Measurements from ENCODE around the gene DGAT2L6. TPM values are rescaled to one million over a fixed set of nuclear protein-coding genes. Genes with fewer than 3 reads are reported as not detected.

The DGAT2L6 gene, protein sequence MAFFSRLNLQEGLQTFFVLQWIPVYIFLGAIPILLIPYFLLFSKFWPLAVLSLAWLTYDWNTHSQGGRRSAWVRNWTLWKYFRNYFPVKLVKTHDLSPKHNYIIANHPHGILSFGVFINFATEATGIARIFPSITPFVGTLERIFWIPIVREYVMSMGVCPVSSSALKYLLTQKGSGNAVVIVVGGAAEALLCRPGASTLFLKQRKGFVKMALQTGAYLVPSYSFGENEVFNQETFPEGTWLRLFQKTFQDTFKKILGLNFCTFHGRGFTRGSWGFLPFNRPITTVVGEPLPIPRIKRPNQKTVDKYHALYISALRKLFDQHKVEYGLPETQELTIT
- not detected for total RNA-seq
- polyA plus RNA-seq = not detected

GRCh38 chrX:70176938-70177533, at the start of gene DGAT2L6:
Gene DGAT2L6, plus strand, starts transcription at chrX:70177483. Its CDS starts 100 bp downstream, at chrX:70177583.
- no peak for DNase-seq (ENCODE audit: extremely low spot score)
- H3K4me3 ChIP-seq (ENCODE audit: low read depth, low read length) = no peak within 1 kb of the TSS
- no peaks in the 10 kb centered on the region for H3K4me1 ChIP-seq (ENCODE audit: insufficient read depth)
- no peaks in the 10 kb centered on the region for H3K36me3 ChIP-seq (ENCODE audit: insufficient read depth)
- 74% methylated on average over 7 of the region's 7 CpGs for WGBS
- H3K27ac ChIP-seq (ENCODE audit: low read depth) = no peak within 1 kb of the TSS

- H3K4me3 ChIP-seq (ENCODE audit: low read depth, low read length) = no peak overlapping the region
- H3K27ac ChIP-seq (ENCODE audit: low read depth) = no peak overlapping the region
- 70% methylated on average over 9 of the region's 9 CpGs for WGBS
- DNase-seq (ENCODE audit: extremely low spot score) = no peak
- no peaks in the 10 kb centered on the region for H3K4me1 ChIP-seq (ENCODE audit: insufficient read depth)
- H3K36me3 ChIP-seq (ENCODE audit: insufficient read depth) = no peaks in the 10 kb centered on the region
These were observed 49.2 kb upstream of the DGAT2L6 start for GRCh38 chrX:70128071-70128470.

DNA sequence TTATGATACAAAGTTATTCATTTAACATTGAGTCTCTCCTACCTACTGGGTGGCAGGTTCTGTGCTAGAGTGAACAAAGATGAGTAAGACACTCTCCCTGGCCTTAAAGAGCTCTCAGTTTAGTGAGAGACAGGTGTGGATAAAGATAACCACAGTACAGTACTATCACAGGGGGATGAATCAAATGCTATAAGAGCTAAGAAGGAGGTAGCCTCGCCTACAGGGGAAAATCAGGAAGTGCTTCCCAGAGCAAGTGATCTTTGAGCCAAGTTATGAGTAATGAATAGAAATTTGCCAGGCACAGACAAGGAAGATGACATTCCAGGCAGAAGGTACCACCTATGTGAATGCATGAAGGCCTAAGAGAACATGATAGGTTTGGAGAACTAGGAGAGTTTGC, 47.5 kb upstream of the DGAT2L6 start:
- Histone ChIP-seq H3K27ac (ENCODE audit: low read depth) (no peak overlapping the region), H3K4me1 (ENCODE audit: insufficient read depth) (no peaks in the 10 kb centered on the region), H3K4me3 (ENCODE audit: low read depth, low read length) (no peak overlapping the region), H3K36me3 (ENCODE audit: insufficient read depth) (no peaks in the 10 kb centered on the region)
- WGBS = 48% methylated on average over 1 of the region's 1 CpG
- no peak for DNase-seq (ENCODE audit: extremely low spot score)

DNA sequence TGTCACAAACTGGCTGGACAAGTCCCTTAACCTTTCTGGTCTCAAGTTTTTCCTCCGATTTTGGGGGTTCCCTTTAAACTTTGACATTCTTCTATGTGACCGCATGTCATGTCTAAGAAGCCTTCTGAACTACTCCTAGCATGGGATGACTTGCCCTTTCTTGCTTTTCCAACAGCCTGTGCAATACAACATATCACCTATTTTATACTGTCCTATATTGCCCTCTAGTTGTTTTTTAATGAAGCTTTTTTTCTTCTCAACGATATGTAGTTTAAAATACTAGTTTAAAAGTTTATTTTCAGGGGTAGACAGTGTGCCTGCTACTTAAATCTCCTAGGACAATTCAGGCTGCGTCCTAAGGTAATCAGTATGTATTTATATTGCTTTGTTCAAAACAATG, 45.1 kb upstream of the DGAT2L6 start:
- no peak overlapping the region for H3K4me3 ChIP-seq (ENCODE audit: low read depth, low read length)

DNA sequence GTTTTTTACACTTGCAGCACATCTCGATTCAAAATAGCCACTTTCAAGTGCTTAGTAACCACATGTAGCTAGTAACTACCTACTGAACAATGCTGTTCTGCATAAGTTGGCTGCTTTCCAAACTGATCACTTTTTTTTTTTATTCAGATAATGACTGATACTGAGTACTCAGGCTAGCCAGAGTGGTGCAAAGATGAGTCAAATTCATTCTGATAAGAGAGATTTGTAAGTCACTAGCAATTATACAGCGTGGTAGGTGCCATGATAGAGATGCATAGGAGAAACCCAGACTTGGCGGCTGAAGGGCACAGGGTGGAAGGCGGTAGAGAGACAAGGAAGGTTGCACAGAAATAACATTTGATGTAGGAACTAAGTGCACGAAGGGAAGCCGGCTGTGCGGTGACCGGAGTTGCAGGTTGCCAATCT, 44.4 kb upstream of the DGAT2L6 start:
- WGBS = under 1% methylated on average over 8 of the region's 8 CpGs
- no peak overlapping the region for H3K27ac ChIP-seq (ENCODE audit: low read depth)
- no peak for DNase-seq (ENCODE audit: extremely low spot score)
- peak overlapping the region; percentile 64 for H3K4me3 ChIP-seq (ENCODE audit: low read depth, low read length)
- no peaks in the 10 kb centered on the region for H3K36me3 ChIP-seq (ENCODE audit: insufficient read depth)
- H3K4me1 ChIP-seq (ENCODE audit: insufficient read depth) = no peaks in the 10 kb centered on the region

More for the DNA sequence above, 45.1 kb upstream of the DGAT2L6 start:
- H3K27ac ChIP-seq (ENCODE audit: low read depth) = no peak overlapping the region
- H3K36me3 ChIP-seq (ENCODE audit: insufficient read depth) = no peaks in the 10 kb centered on the region
- WGBS = 37% methylated on average over 4 of the region's 4 CpGs
- DNase-seq (ENCODE audit: extremely low spot score) = no peak
- no peaks in the 10 kb centered on the region for H3K4me1 ChIP-seq (ENCODE audit: insufficient read depth)

- peak; percentile 81 for DNase-seq (ENCODE audit: extremely low spot score)
- WGBS = under 1% methylated on average over 59 of the region's 59 CpGs
- peak within 1 kb of the TSS; percentile 64 for H3K4me3 ChIP-seq (ENCODE audit: low read depth, low read length)
- H3K27ac ChIP-seq (ENCODE audit: low read depth) = peak within 1 kb of the TSS; percentile 71
- H3K4me1 ChIP-seq (ENCODE audit: insufficient read depth) = no peaks in the 10 kb centered on the region
- H3K36me3 ChIP-seq (ENCODE audit: insufficient read depth) = no peaks in the 10 kb centered on the region
These were observed 43.8 kb upstream of the DGAT2L6 start, which contains the start of gene IGBP1 for GRCh38 chrX:70133303-70134115. Gene IGBP1, plus strand, starts transcription at chrX:70133447. Its CDS starts 501 bp downstream, at chrX:70133948.

DNA sequence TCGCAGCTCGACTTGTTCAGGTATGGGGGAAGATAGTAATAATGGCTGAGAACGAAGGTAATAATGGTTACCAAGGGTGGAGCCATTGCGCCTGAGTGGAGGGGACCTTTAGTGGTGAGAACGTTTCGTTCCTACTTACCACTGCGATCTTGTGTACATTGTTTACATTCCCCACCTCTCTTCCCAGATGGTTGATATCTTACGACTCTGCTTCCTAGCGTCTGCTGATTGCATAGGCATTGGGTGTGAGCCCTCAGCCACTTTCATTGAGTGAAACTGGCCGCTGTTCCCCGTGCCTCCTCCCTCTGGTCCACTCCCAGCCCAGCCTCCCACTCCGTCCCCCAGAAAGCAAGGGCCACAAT, 43.2 kb upstream of the DGAT2L6 start:
- H3K4me3 ChIP-seq (ENCODE audit: low read depth, low read length) = peak overlapping the region; percentile 64
- H3K4me1 ChIP-seq (ENCODE audit: insufficient read depth) = no peaks in the 10 kb centered on the region
- peak overlapping the region; percentile 69 for H3K27ac ChIP-seq (ENCODE audit: low read depth)
- DNase-seq (ENCODE audit: extremely low spot score) = no peak
- WGBS = 1% methylated on average over 12 of the region's 12 CpGs
- no peaks in the 10 kb centered on the region for H3K36me3 ChIP-seq (ENCODE audit: insufficient read depth)

- Histone ChIP-seq H3K27ac (ENCODE audit: low read depth) (no peak overlapping the region), H3K36me3 (ENCODE audit: insufficient read depth) (no peaks in the 10 kb centered on the region)
- 84% methylated on average over 2 of the region's 2 CpGs for WGBS
These were observed 38.7 kb upstream of the DGAT2L6 start for GRCh38 chrX:70138622-70139021.

DNA sequence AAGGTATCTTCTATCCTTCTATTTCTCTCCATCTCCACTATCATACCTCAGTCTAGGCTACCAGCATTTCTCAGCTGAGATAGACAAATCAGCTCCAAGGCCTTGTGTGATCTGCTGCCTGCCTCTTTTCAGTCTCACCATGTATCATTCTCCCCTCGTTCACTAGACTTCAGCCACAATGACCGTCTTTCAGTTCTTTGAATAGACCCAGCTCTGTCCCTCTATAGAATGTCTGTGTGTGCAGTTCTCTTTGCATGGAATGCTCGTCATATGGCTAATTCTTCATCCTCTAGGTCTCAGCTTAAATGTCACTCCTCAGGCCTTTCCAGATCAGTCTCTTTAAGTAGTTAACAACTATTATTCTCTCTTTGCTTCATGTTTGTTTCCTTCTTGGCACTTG, 37.5 kb upstream of the DGAT2L6 start:
- 90% methylated on average over 3 of the region's 3 CpGs for WGBS

More at GRCh38 chrX:70138622-70139021, 38.7 kb upstream of the DGAT2L6 start:
- Histone ChIP-seq H3K4me1 (ENCODE audit: insufficient read depth) (no peaks in the 10 kb centered on the region), H3K4me3 (ENCODE audit: low read depth, low read length) (no peak overlapping the region)
- no peak for DNase-seq (ENCODE audit: extremely low spot score)

GRCh38 chrX:70141373-70141772, 35.9 kb upstream of the DGAT2L6 start:
- no peak for DNase-seq (ENCODE audit: extremely low spot score)
- WGBS = 81% methylated on average over 2 of the region's 2 CpGs
- H3K36me3 ChIP-seq (ENCODE audit: insufficient read depth) = no peaks in the 10 kb centered on the region

More for the DNA sequence above, 37.5 kb upstream of the DGAT2L6 start:
- H3K36me3 ChIP-seq (ENCODE audit: insufficient read depth) = no peaks in the 10 kb centered on the region
- no peak overlapping the region for H3K4me3 ChIP-seq (ENCODE audit: low read depth, low read length)
- no peaks in the 10 kb centered on the region for H3K4me1 ChIP-seq (ENCODE audit: insufficient read depth)
- DNase-seq (ENCODE audit: extremely low spot score) = no peak
- no peak overlapping the region for H3K27ac ChIP-seq (ENCODE audit: low read depth)

DNA sequence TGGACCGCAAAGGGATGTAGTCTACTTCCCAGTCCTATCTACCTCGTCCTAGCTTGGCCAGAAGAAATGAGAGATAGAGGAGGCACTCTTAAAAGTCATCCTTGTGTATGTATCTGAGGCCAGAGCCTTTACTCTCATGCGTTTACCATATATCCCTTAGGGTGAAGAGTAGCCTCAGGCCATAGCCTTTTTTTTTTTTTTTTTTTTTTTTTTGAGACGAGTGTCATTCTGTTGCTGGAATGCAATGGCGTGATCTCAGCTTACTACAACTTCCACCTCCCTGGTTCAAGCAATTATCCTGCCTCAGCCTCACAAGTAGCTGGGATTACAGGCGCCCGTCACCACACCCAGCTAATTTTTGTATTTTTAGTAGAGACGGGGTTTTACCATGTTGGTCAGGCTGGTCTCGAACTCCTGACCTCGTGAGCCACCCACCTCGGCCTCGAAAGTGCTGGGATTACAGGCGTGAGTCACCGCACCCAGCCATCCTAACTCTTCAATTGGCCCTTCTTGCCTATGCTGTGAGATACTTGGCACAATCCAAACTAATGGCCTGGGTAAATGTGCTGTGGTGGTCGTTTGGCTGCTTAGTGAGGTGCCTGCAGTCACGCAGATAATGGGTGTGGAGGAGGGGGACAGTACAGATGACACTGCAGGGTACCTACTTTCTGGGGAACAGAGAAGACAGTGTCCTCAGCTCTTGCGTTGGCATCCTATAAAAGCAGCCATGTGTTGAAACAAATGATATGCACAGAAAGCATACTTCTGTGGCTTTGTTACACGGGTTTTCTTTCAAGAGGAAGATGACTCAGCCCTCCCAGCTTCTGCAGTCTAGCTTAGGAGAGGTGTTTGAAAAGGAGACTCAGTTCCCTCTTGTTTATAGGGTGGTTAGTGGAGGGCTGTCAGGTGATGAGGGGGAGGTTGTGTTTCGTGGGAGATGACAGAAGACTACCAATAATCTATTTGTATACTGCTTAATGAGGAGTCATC, 10.4 kb upstream of the DGAT2L6 start:
- peaks cover 2% of the 10 kb centered on the region for H3K36me3 ChIP-seq (ENCODE audit: insufficient read depth)
- WGBS = 82% methylated on average over 19 of the region's 19 CpGs

More at GRCh38 chrX:70141373-70141772, 35.9 kb upstream of the DGAT2L6 start:
- Histone ChIP-seq H3K4me1 (ENCODE audit: insufficient read depth) (no peaks in the 10 kb centered on the region), H3K4me3 (ENCODE audit: low read depth, low read length) (no peak overlapping the region), H3K27ac (ENCODE audit: low read depth) (no peak overlapping the region)

GRCh38 chrX:70168238-70169188, 8.8 kb upstream of the DGAT2L6 start:
- peak; percentile 0 for DNase-seq (ENCODE audit: extremely low spot score)
- H3K4me3 ChIP-seq (ENCODE audit: low read depth, low read length) = no peak overlapping the region
- WGBS = 26% methylated on average over 11 of the region's 11 CpGs
- no peak overlapping the region for H3K27ac ChIP-seq (ENCODE audit: low read depth)
- H3K36me3 ChIP-seq (ENCODE audit: insufficient read depth) = peaks cover 2% of the 10 kb centered on the region
- no peaks in the 10 kb centered on the region for H3K4me1 ChIP-seq (ENCODE audit: insufficient read depth)

More for the DNA sequence above, 10.4 kb upstream of the DGAT2L6 start:
- Histone ChIP-seq H3K4me3 (ENCODE audit: low read depth, low read length) (no peak overlapping the region), H3K4me1 (ENCODE audit: insufficient read depth) (no peaks in the 10 kb centered on the region), H3K27ac (ENCODE audit: low read depth) (no peak overlapping the region)
- no peak for DNase-seq (ENCODE audit: extremely low spot score)

Data from urinary bladder (tissue), 4 donors.